Hepatocyte (in vitro differentiated cells): ENCODE results near the gene DDTL. TPM values are rescaled to one million over a fixed set of nuclear protein-coding genes. Genes with fewer than 3 reads are reported as not detected.
"Not testable (repeated sequence)": the region's sequence is repeated elsewhere in the genome, so short reads cannot be mapped to it uniquely, and the experiment has no call there.

ENCODE experiments used
- DNase-seq: peaks from one replicate; pipeline ENCODE4 v3.0.0-alpha.2; 2016; ENCODE audit warnings: low spot score
- H2AFZ ChIP-seq: fragments of 200-600 bp; sonication (generic); 2 replicates; pipeline ENCODE4 v1.6.0; 2016; ENCODE audit warnings: antibody characterized with exemption, mild to moderate bottlenecking
- H3K27ac ChIP-seq: fragments of 200-600 bp; sonication (generic); 2 replicates; pipeline ENCODE4 v1.5.1; 2016; ENCODE audit warnings: mild to moderate bottlenecking
- H3K27me3 ChIP-seq: fragments of 200-600 bp; sonication (generic); 2 replicates; pipeline ENCODE4 v1.6.1; 2016
- H3K36me3 ChIP-seq: fragments of 200-600 bp; sonication (generic); replicated peaks from 2 replicates; pipeline ENCODE4 v1.5.1; 2016; ENCODE audit warnings: low read depth; ENCODE audit not compliant: insufficient read depth
- H3K4me1 ChIP-seq: fragments of 200-600 bp; sonication (generic); 2 replicates; pipeline ENCODE4 v1.5.1; 2016; ENCODE audit warnings: mild to moderate bottlenecking, moderate library complexity; ENCODE audit not compliant: insufficient read depth
- H3K4me2 ChIP-seq: fragments of 200-600 bp; sonication (generic); 2 replicates; pipeline ENCODE4 v1.6.0; 2016
- H3K4me3 ChIP-seq: fragments of 200-600 bp; sonication (generic); 2 replicates; pipeline ENCODE4 v1.5.1; 2016; ENCODE audit warnings: mild to moderate bottlenecking
- H3K79me2 ChIP-seq: fragments of 200-600 bp; sonication (generic); 2 replicates; pipeline ENCODE4 v1.6.0; 2017; ENCODE audit warnings: mild to moderate bottlenecking
- H3K9me2 ChIP-seq: fragments of 200-600 bp; sonication (generic); replicated peaks from 2 replicates; pipeline ENCODE4 v1.6.0; 2017; ENCODE audit warnings: mild to moderate bottlenecking; ENCODE audit not compliant: insufficient read depth
- H3K9me3 ChIP-seq: fragments of 200-600 bp; sonication (generic); 2 replicates; pipeline ENCODE4 v1.5.1; 2016; ENCODE audit warnings: low read depth, mild to moderate bottlenecking
- H4K20me1 ChIP-seq: fragments of 200-600 bp; sonication (generic); 2 replicates; pipeline ENCODE4 v1.6.0; 2016; ENCODE audit warnings: mild to moderate bottlenecking; ENCODE audit not compliant: insufficient read depth, poor library complexity, severe bottlenecking
- CTCF ChIP-seq: fragments of 200-600 bp; sonication (generic); IDR thresholded peaks from 2 replicates; pipeline ENCODE4 v1.5.1; 2016; ENCODE audit warnings: antibody characterized with exemption, mild to moderate bottlenecking; ENCODE audit not compliant: poor library complexity
- EZH2 ChIP-seq: fragments of 200-600 bp; sonication (generic); IDR thresholded peaks from 2 replicates; pipeline ENCODE4 v1.6.1; 2016; ENCODE audit warnings: antibody characterized with exemption, mild to moderate bottlenecking, borderline replicate concordance
- EZH2phosphoT487 ChIP-seq: fragments of 200-600 bp; sonication (generic); IDR thresholded peaks from one replicate; pipeline ENCODE4 v1.6.1; 2018; ENCODE audit warnings: antibody characterized with exemption, mild to moderate bottlenecking, low read depth, moderate library complexity; ENCODE audit not compliant: unreplicated experiment, severe bottlenecking
- WGBS: methylation state at CpG from one replicate; pipeline ENCODE4 v1.1.6; 2016; ENCODE audit warnings: low lambda C conversion rate; ENCODE audit errors: missing lambda C conversion rate; 5-methylcytosine and 5-hydroxymethylcytosine counted together
- polyA plus RNA-seq: library from polyadenylated mRNA; unstranded; fragments of >200 nt; fragmentation: Nextera tagmentation; extraction: Ambion mirVana; gene quantifications from 2 replicates; pipeline ENCODE4 v1.2.1, GENCODE V29; 2016
- total RNA-seq: library from RNA; depleted of rRNA; stranded (reverse); fragments of >200 nt; gene quantifications from 2 replicates; pipeline ENCODE4 v1.2.3, GENCODE V29; 2014

The DDTL gene
- total and polyA plus RNA-seq, 2 experiments from 2014 or later = 4.7 TPM; not detected in 1

- Histone ChIP-seq H3K27ac (no peak overlapping the region), H3K4me3 (no peak overlapping the region), H3K9me2 (no peaks in the 10 kb centered on the region), H3K79me2 (peaks cover 5% of the 10 kb centered on the region), H2AFZ (no peak overlapping the region), H3K9me3 (no peaks in the 10 kb centered on the region), H4K20me1 (no peaks in the 10 kb centered on the region), H3K27me3 (no peaks in the 10 kb centered on the region), H3K4me1 (peaks cover 2% of the 10 kb centered on the region), H3K36me3 (no peaks in the 10 kb centered on the region), H3K4me2 (no peak overlapping the region)
- WGBS = 83% methylated on average over 13 of the region's 14 CpGs
- no peak for TF ChIP-seq EZH2phosphoT487
- no peak for TF ChIP-seq EZH2
- no peak for TF ChIP-seq CTCF
- DNase-seq = no peak
Measured at GRCh38 chr22:23926561-23926960, 40.1 kb upstream of the DDTL start.

GRCh38 chr22:23938328-23939016 lies 28.2 kb upstream of the DDTL start:
- Histone ChIP-seq H3K4me2 (no peak overlapping the region), H3K9me3 (no peaks in the 10 kb centered on the region), H3K4me3 (no peak overlapping the region), H3K79me2 (no peaks in the 10 kb centered on the region), H4K20me1 (no peaks in the 10 kb centered on the region), H3K27ac (no peak overlapping the region), H3K27me3 (no peaks in the 10 kb centered on the region), H3K9me2 (no peaks in the 10 kb centered on the region), H2AFZ (no peak overlapping the region), H3K4me1 (no peaks in the 10 kb centered on the region), H3K36me3 (no peaks in the 10 kb centered on the region)
- 72% methylated on average over 4 of the region's 5 CpGs for WGBS
- no peak for TF ChIP-seq EZH2phosphoT487
- no peak for DNase-seq

GRCh38 chr22:23939017-23939357 lies 27.7 kb upstream of the DDTL start:
- TF ChIP-seq CTCF (no peak), EZH2phosphoT487 (no peak)
- H3K9me2 ChIP-seq = no peaks in the 10 kb centered on the region
- no peak overlapping the region for H3K4me2 ChIP-seq
- H2AFZ ChIP-seq = no peak overlapping the region
- DNase-seq = no peak
- H3K79me2 ChIP-seq = no peaks in the 10 kb centered on the region
- no peak overlapping the region for H3K27ac ChIP-seq
- H3K36me3 ChIP-seq = no peaks in the 10 kb centered on the region
- H4K20me1 ChIP-seq = no peaks in the 10 kb centered on the region
- H3K9me3 ChIP-seq = no peaks in the 10 kb centered on the region
- no peak overlapping the region for H3K4me3 ChIP-seq
- 73% methylated on average over 1 of the region's 3 CpGs for WGBS
- no peaks in the 10 kb centered on the region for H3K27me3 ChIP-seq
- no peaks in the 10 kb centered on the region for H3K4me1 ChIP-seq

- not testable (repeated sequence) for H3K9me3 ChIP-seq
Measured at GRCh38 chr22:23940166-23940565, 26.5 kb upstream of the DDTL start.

GRCh38 chr22:23947391-23947790 lies 19.3 kb upstream of the DDTL start:
- H3K36me3 ChIP-seq, H3K4me1 ChIP-seq, H3K4me3 ChIP-seq, H3K27ac ChIP-seq, H4K20me1 ChIP-seq, DNase-seq, H2AFZ ChIP-seq, H3K9me3 ChIP-seq, H3K79me2 ChIP-seq, H3K9me2 ChIP-seq, H3K27me3 ChIP-seq, H3K4me2 ChIP-seq: not testable (repeated sequence)
- 0% methylated on average over 1 of the region's 3 CpGs for WGBS

More at GRCh38 chr22:23940166-23940565, 26.5 kb upstream of the DDTL start:
- H3K9me2 ChIP-seq, H3K4me3 ChIP-seq, H3K36me3 ChIP-seq, H3K27me3 ChIP-seq, H3K79me2 ChIP-seq, H4K20me1 ChIP-seq, H2AFZ ChIP-seq, H3K4me2 ChIP-seq, H3K27ac ChIP-seq, DNase-seq, H3K4me1 ChIP-seq: not testable (repeated sequence)
- WGBS = no CpG with 5 or more reads among the region's 14 CpGs

- not testable (repeated sequence) for H3K27ac ChIP-seq, H3K4me3 ChIP-seq, DNase-seq, H2AFZ ChIP-seq, H3K36me3 ChIP-seq, H3K9me2 ChIP-seq, H4K20me1 ChIP-seq, H3K79me2 ChIP-seq, H3K9me3 ChIP-seq, H3K27me3 ChIP-seq, H3K4me1 ChIP-seq, H3K4me2 ChIP-seq
- WGBS = 88% methylated on average over 7 of the region's 18 CpGs
Measured at GRCh38 chr22:23949764-23950163, 16.9 kb upstream of the DDTL start.

GRCh38 chr22:23951383-23951782 lies 15.3 kb upstream of the DDTL start:
- not testable (repeated sequence) for H2AFZ ChIP-seq, H3K9me3 ChIP-seq, H3K4me3 ChIP-seq, H3K4me1 ChIP-seq, H3K9me2 ChIP-seq, H3K4me2 ChIP-seq, H4K20me1 ChIP-seq, DNase-seq, H3K36me3 ChIP-seq, H3K27me3 ChIP-seq, H3K27ac ChIP-seq, H3K79me2 ChIP-seq
- 91% methylated on average over 2 of the region's 2 CpGs for WGBS
